Activated CD4-positive, CD25-positive, alpha-beta regulatory T cell treated with anti-CD3 and anti-CD28 coated beads, Interleukin-2, amount 50 U/mL, for 24 hours (primary cell): ENCODE measurements around the gene GARS1.

ENCODE experiments used
- ATAC-seq, 2 donors: fragments of 150-1000 bp; cut with Tn5 transposase; one replicate each; pipeline ENCODE4 v1.10.0; 2021; ENCODE audit warnings: mild to moderate bottlenecking in 1 of 2, moderate library complexity in 1 of 2

GARS1 gene

DNA sequence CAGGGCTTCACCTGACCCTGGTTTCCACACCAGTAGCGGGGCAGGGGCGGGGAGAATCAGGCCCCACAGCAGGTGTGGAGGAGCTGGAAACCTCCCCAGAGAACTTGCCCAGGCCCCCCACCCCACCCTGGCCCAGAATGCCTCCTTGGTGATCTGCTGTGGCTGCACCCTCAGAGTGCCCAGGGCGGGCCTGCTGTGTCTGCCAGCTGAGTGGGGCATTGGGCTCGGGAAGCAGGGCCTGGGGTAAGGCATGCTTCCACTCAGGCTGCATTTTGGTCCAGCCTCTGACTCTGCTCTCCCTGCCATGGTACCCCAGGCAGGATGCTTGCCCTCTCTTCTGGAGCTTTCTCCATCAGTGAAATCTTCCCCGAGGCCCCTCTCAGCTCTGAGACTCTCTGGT is 88.6 kb downstream of the GARS1 start:
- no peak for ATAC-seq
